ENCODE results near the gene CAPN10.

CAPN10 gene

GRCh38 chr2:240564561-240565332, 21.8 kb upstream of the CAPN10 start:
- H3K4me3 ChIP-seq (ENCODE audit: low read depth in 1 of 2, low read length in 2 of 2), result peak overlapping the region in 1 of 2 experiments; percentile 60; a peak in 2 of 4 replicates
- H3K27me3 ChIP-seq (ENCODE audit: insufficient read depth, low read length, poor library complexity), result no peaks in the 10 kb centered on the region
- DNase-seq, result peak; percentile 33
- H4K20me1 ChIP-seq (ENCODE audit: insufficient read depth, low read length), result peaks cover 7% of the 10 kb centered on the region; the same call in 1 of the 2 replicates
- H3K36me3 ChIP-seq (ENCODE audit: insufficient read depth, low read length), result peaks cover 20% of the 10 kb centered on the region
- no peaks in the 10 kb centered on the region for H3K9me3 ChIP-seq (ENCODE audit: insufficient read depth, low read length, severe bottlenecking)
- H2AFZ ChIP-seq (ENCODE audit: low read depth, low read length), result no peak overlapping the region
- TF ChIP-seq CTCF (IDR thresholded peaks at IDR 0.05; ENCODE audit: borderline replicate concordance, extremely low read depth, low read length, poor library complexity, severe bottlenecking) (peak; percentile 52), EZH2 (IDR thresholded peaks at IDR 0.05; ENCODE audit: borderline replicate concordance, low read depth, low read length, severe bottlenecking) (no peak)
- ATAC-seq (ENCODE audit: insufficient read depth, low read depth), result no peak
- peaks cover 76% of the 10 kb centered on the region for H3K4me1 ChIP-seq (ENCODE audit: insufficient read depth, low read length)
- peak overlapping the region; percentile 97 for H3K27ac ChIP-seq (ENCODE audit: low read length)
- H3K4me2 ChIP-seq (ENCODE audit: insufficient read depth, low read length), result peak overlapping the region; percentile 80
- peaks cover 61% of the 10 kb centered on the region for H3K79me2 ChIP-seq (ENCODE audit: insufficient read depth, low read length)
- peak overlapping the region; percentile 81 for H3K9ac ChIP-seq (ENCODE audit: low read depth, low read length)

- H3K27me3 ChIP-seq (ENCODE audit: insufficient read depth, low read length, poor library complexity), result no peaks in the 10 kb centered on the region
- H2AFZ ChIP-seq (ENCODE audit: low read depth, low read length), result peak overlapping the region; percentile 85
- H3K4me1 ChIP-seq (ENCODE audit: insufficient read depth, low read length), result peaks cover 81% of the 10 kb centered on the region
- peak overlapping the region; percentile 80 for H3K4me2 ChIP-seq (ENCODE audit: insufficient read depth, low read length)
- H4K20me1 ChIP-seq (ENCODE audit: insufficient read depth, low read length), result peaks cover 16% of the 10 kb centered on the region; the same call in 1 of the 2 replicates
- H3K9ac ChIP-seq (ENCODE audit: low read depth, low read length), result peak overlapping the region; percentile 81
- ATAC-seq (ENCODE audit: insufficient read depth, low read depth) (peak; percentile 65), DNase-seq (peak; percentile 92)
- H3K27ac ChIP-seq (ENCODE audit: low read length), result peak overlapping the region; percentile 97
- TF ChIP-seq CTCF (IDR thresholded peaks at IDR 0.05; ENCODE audit: borderline replicate concordance, extremely low read depth, low read length, poor library complexity, severe bottlenecking) (no peak), EZH2 (IDR thresholded peaks at IDR 0.05; ENCODE audit: borderline replicate concordance, low read depth, low read length, severe bottlenecking) (no peak)
- H3K79me2 ChIP-seq (ENCODE audit: insufficient read depth, low read length), result peaks cover 63% of the 10 kb centered on the region
- peak overlapping the region; percentile 11 to 60; a peak in 3 of 4 replicates for H3K4me3 ChIP-seq (ENCODE audit: low read depth in 1 of 2, low read length in 2 of 2)
- H3K36me3 ChIP-seq (ENCODE audit: insufficient read depth, low read length), result peaks cover 25% of the 10 kb centered on the region
- no peaks in the 10 kb centered on the region for H3K9me3 ChIP-seq (ENCODE audit: insufficient read depth, low read length, severe bottlenecking)
Measured at GRCh38 chr2:240565333-240566202, 21.0 kb upstream of the CAPN10 start.

GRCh38 chr2:240566203-240567136, 20.1 kb upstream of the CAPN10 start:
- DNase-seq (peak; percentile 94), ATAC-seq (ENCODE audit: insufficient read depth, low read depth) (peak; percentile 68)
- Histone ChIP-seq H3K9ac (ENCODE audit: low read depth, low read length) (peak overlapping the region; percentile 84), H3K36me3 (ENCODE audit: insufficient read depth, low read length) (peaks cover 28% of the 10 kb centered on the region), H4K20me1 (ENCODE audit: insufficient read depth, low read length) (peaks cover 23% of the 10 kb centered on the region; the same call in 1 of the 2 replicates), H3K9me3 (ENCODE audit: insufficient read depth, low read length, severe bottlenecking) (no peaks in the 10 kb centered on the region), H3K4me3 (ENCODE audit: low read depth in 1 of 2, low read length in 2 of 2) (peak overlapping the region; percentile 16 to 84; a peak in 3 of 4 replicates), H2AFZ (ENCODE audit: low read depth, low read length) (peak overlapping the region; percentile 85), H3K4me2 (ENCODE audit: insufficient read depth, low read length) (peak overlapping the region; percentile 80), H3K4me1 (ENCODE audit: insufficient read depth, low read length) (peaks cover 82% of the 10 kb centered on the region), H3K27me3 (ENCODE audit: insufficient read depth, low read length, poor library complexity) (no peaks in the 10 kb centered on the region), H3K79me2 (ENCODE audit: insufficient read depth, low read length) (peaks cover 68% of the 10 kb centered on the region), H3K27ac (ENCODE audit: low read length) (peak overlapping the region; percentile 97)
- TF ChIP-seq EZH2 (IDR thresholded peaks at IDR 0.05; ENCODE audit: borderline replicate concordance, low read depth, low read length, severe bottlenecking) (no peak), CTCF (IDR thresholded peaks at IDR 0.05; ENCODE audit: borderline replicate concordance, extremely low read depth, low read length, poor library complexity, severe bottlenecking) (peak; percentile 80)
